CD4-positive, alpha-beta T cell treated with Interferon gamma for 1 hour (primary cell): ENCODE results near the gene PCDH1.

ENCODE experiments used
- DNase-seq: peaks from one replicate; pipeline ENCODE4 v3.0.0-alpha.2; 2020

PCDH1 gene

DNA sequence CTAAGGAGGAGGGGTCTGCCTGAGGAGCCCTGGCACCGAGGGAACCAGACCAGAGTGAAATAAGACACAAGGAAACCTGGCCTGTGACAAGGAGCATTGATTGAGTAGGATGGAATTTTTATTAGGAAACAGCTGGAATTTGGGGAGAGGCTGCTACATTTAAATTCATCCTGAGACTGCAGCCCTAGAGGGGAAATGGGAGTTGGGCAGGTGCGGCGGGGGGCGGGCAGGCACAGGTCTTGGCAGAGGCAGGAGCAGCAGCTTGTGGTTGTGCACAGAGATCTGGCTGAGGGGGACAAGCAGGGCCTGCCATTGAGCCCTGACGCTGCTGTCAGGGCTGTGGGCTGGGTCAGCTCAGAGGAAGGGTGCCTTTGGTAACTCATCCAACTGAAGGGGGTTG, 71.6 kb downstream of the PCDH1 start:
- DNase-seq = no peak

- no peak for DNase-seq
Observed at GRCh38 chr5:141805874-141806595, 72.2 kb downstream of the PCDH1 start.

GRCh38 chr5:141804475-141804874, 73.7 kb downstream of the PCDH1 start:
- DNase-seq = no peak
